ENCODE results near the gene ACTR1A.

DNA sequence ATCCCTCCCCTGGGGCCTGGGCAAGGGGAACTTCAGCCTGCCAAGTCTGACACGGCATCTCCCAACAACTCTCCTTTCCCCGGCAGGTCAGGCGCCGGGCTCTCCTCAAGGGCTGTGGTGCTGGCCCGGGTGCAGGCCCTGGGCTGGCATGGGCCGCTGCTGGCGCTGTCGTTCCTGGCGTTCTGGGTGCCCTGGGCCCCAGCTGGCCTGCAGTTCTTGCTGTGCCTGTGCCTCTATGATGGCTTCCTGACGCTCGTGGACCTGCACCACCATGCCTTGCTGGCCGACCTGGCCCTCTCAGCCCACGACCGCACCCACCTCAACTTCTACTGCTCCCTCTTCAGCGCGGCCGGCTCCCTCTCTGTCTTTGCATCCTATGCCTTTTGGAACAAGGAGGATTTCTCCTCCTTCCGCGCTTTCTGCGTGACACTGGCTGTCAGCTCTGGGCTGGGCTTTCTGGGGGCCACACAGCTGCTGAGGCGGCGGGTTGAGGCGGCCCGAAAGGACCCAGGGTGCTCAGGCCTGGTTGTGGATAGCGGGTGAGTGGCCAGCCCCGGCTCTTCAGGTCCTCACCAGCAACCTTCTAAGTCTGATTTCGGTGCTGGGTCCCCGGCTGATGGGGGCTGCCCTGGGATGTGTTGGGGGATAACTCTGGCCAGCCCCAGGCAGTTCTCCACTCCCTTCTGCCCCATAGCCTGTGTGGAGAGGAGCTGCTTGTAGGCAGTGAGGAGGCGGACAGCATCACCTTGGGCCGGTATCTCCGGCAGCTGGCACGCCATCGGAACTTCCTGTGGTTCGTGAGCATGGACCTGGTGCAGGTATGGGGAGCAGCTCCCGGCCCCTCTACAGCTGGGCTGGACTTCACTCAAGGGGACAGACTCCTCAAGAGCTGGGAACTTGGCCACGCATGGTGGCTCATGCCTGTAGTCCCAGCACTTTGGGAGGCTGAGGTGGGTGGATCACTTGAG, 31.6 kb downstream of the ACTR1A start:
- TF ChIP-seq CTCF (IDR thresholded peaks at IDR 0.05) (no peak), POLR2A (IDR thresholded peaks at IDR 0.05) (no peak)

Data from adrenal gland (tissue), 5 donors.